Measurements from ENCODE around the gene VAMP8.

VAMP8 gene

GRCh38 chr2:85547089-85547858, 30.1 kb upstream of the VAMP8 start:
- ATAC-seq = peak; percentile 12
- TF ChIP-seq PPARA (CRISPR knock-in tag; IDR thresholded peaks at IDR 0.05; ENCODE audit: borderline replicate concordance) = no peak
- 0 out of 2 replicates have a peak, but pooled peaks have one; percentile 10 for TF ChIP-seq GLIS3 (CRISPR knock-in tag; IDR thresholded peaks at IDR 0.05)

GRCh38 chr2:85547859-85548607, 29.4 kb upstream of the VAMP8 start:
- TF ChIP-seq SNAI2 (CRISPR knock-in tag; IDR thresholded peaks at IDR 0.05) = no peak
- TF ChIP-seq ZFP3 (CRISPR knock-in tag; IDR thresholded peaks at IDR 0.05) = no peak
- ATAC-seq = peak; percentile 14

- ATAC-seq = no peak; the same call in 2 of the 3 replicates
- no peak for TF ChIP-seq OSR1 (CRISPR knock-in tag; IDR thresholded peaks at IDR 0.05)
- no peak for TF ChIP-seq ZC3H10 (CRISPR knock-in tag; IDR thresholded peaks at IDR 0.05)
- TF ChIP-seq ZFP30 (CRISPR knock-in tag; IDR thresholded peaks at IDR 0.05) = no peak
- TF ChIP-seq TCF4 (CRISPR knock-in tag; IDR thresholded peaks at IDR 0.05; ENCODE audit: borderline replicate concordance) = no peak
- TF ChIP-seq ZNF8 (CRISPR knock-in tag; IDR thresholded peaks at IDR 0.05) = no peak
- no peak for TF ChIP-seq SNAI2 (CRISPR knock-in tag; IDR thresholded peaks at IDR 0.05)
- TF ChIP-seq ZNF565 (CRISPR knock-in tag; conservative IDR thresholded peaks at IDR 0.05; ENCODE audit: low read depth) = no peak
- no peak for TF ChIP-seq ISL1 (CRISPR knock-in tag; IDR thresholded peaks at IDR 0.05)
- no peak for TF ChIP-seq BACH2 (CRISPR knock-in tag; IDR thresholded peaks at IDR 0.05; ENCODE audit: borderline replicate concordance)
- no peak for TF ChIP-seq ZFP3 (CRISPR knock-in tag; IDR thresholded peaks at IDR 0.05)
- no peak for TF ChIP-seq RARB (CRISPR knock-in tag; IDR thresholded peaks at IDR 0.05)
- no peak for TF ChIP-seq POU6F1 (CRISPR knock-in tag; IDR thresholded peaks at IDR 0.05; ENCODE audit: borderline replicate concordance, low read depth)
- no peak for TF ChIP-seq CSDC2 (CRISPR knock-in tag; IDR thresholded peaks at IDR 0.05)
- TF ChIP-seq ARNTL (CRISPR knock-in tag; IDR thresholded peaks at IDR 0.05; ENCODE audit: borderline replicate concordance, low read depth) = no peak
- TF ChIP-seq ESRRG (CRISPR knock-in tag; IDR thresholded peaks at IDR 0.05) = no peak
- no peak for TF ChIP-seq TOX (CRISPR knock-in tag; IDR thresholded peaks at IDR 0.05; ENCODE audit: borderline replicate concordance)
- TF ChIP-seq PATZ1 (CRISPR knock-in tag; IDR thresholded peaks at IDR 0.05; ENCODE audit: borderline replicate concordance) = no peak
- no peak for TF ChIP-seq CREB5 (CRISPR knock-in tag; IDR thresholded peaks at IDR 0.05; ENCODE audit: low read depth)
- no peak for TF ChIP-seq ZNF70 (CRISPR knock-in tag; IDR thresholded peaks at IDR 0.05)
Observed at GRCh38 chr2:85548608-85548900, 28.8 kb upstream of the VAMP8 start.

GRCh38 chr2:85549095-85549494, 28.3 kb upstream of the VAMP8 start:
- no peak for TF ChIP-seq ZNF565 (CRISPR knock-in tag; conservative IDR thresholded peaks at IDR 0.05; ENCODE audit: low read depth)
- TF ChIP-seq CSRNP3 (CRISPR knock-in tag; IDR thresholded peaks at IDR 0.05) = no peak
- TF ChIP-seq TSHZ2 (CRISPR knock-in tag; IDR thresholded peaks at IDR 0.05) = no peak
- no peak for TF ChIP-seq POU6F1 (CRISPR knock-in tag; IDR thresholded peaks at IDR 0.05; ENCODE audit: borderline replicate concordance, low read depth)
- TF ChIP-seq ZFP30 (CRISPR knock-in tag; IDR thresholded peaks at IDR 0.05) = no peak
- no peak for TF ChIP-seq BACH2 (CRISPR knock-in tag; IDR thresholded peaks at IDR 0.05; ENCODE audit: borderline replicate concordance)
- no peak for TF ChIP-seq ESRRG (CRISPR knock-in tag; IDR thresholded peaks at IDR 0.05)
- no peak for TF ChIP-seq ZC3H10 (CRISPR knock-in tag; IDR thresholded peaks at IDR 0.05)
- no peak for ATAC-seq

Measured in SK-N-SH treated with all-trans-retinoic acid at 6 μM for 48 hours (cell line).